Body of pancreas (tissue), 4 donors: ENCODE results near the gene STRIP2.

ENCODE experiments used
- CTCF ChIP-seq, 7 experiments: fragments of 450-650 bp in 4 of 7; fragments of 200-600 bp in 3 of 7; sonication (generic) in 3 of 7; IDR thresholded peaks; one replicate each; pipeline ENCODE4 v1.5.1; 2016 to 2019; ENCODE audit warnings: antibody characterized with exemption in 7 of 7
- POLR2A ChIP-seq, 3 donors: fragments of 450-650 bp; IDR thresholded peaks; one replicate each; pipeline ENCODE4 v1.6.1; 2016; ENCODE audit warnings: antibody characterized with exemption in 3 of 3, mild to moderate bottlenecking in 2 of 3

GRCh38 chr7:129470411-129470810 lies 36.2 kb downstream of the STRIP2 start:
- TF ChIP-seq CTCF (IDR thresholded peaks at IDR 0.05): no peak
- no peak for TF ChIP-seq POLR2A (IDR thresholded peaks at IDR 0.05)
